CD14-positive monocyte (primary cell): ENCODE data around the gene NFE2L2. TPM values are rescaled to one million over a fixed set of nuclear protein-coding genes. Genes with fewer than 3 reads are reported as not detected.
A peak's percentile ranks its signal among the peaks of the same experiment; 100 is the strongest.
"Not testable (repeated sequence)": the region's sequence is repeated elsewhere in the genome, so short reads cannot be mapped to it uniquely, and the experiment has no call there.

Experiments
- DNase-seq, 3 donors: peaks; one replicate each; pipeline ENCODE4 v3.0.0-alpha.2; 2011 to 2022
- H2AFZ ChIP-seq: 2 replicates; pipeline ENCODE4 v1.6.0; 2012; ENCODE audit warnings: mild to moderate bottlenecking, low read depth, low read length, inconsistent platforms; ENCODE audit not compliant: insufficient read depth, poor library complexity, severe bottlenecking
- H3K27ac ChIP-seq, 2 donors: 1 replicate in 1 of 2; 2 replicates in 1 of 2; pipeline ENCODE4 v1.5.1; 2012 to 2013; ENCODE audit warnings: low read length in 2 of 2, control low read depth in 1 of 2, inconsistent platforms in 1 of 2, low read depth in 1 of 2, mild to moderate bottlenecking in 1 of 2
- H3K27me3 ChIP-seq, 2 donors: one replicate each; pipeline versions ENCODE4 v1.6.0 to v1.6.1; 2011 to 2013; ENCODE audit warnings: low read length in 2 of 2; ENCODE audit not compliant: control insufficient read depth in 2 of 2, insufficient read depth in 2 of 2
- H3K36me3 ChIP-seq, 2 donors: replicated peaks in 1 of 2; 1 replicate in 1 of 2; 2 replicates in 1 of 2; pipeline versions ENCODE4 v1.5.1 to v1.6.1; 2012 to 2013; ENCODE audit warnings: low read length in 2 of 2, control low read depth in 1 of 2, inconsistent platforms in 1 of 2, mild to moderate bottlenecking in 1 of 2; ENCODE audit not compliant: insufficient read depth in 2 of 2, control insufficient read depth in 1 of 2
- H3K4me1 ChIP-seq, 2 donors: 1 replicate in 1 of 2; 2 replicates in 1 of 2; pipeline versions ENCODE4 v1.5.1 to v1.6.1; 2012 to 2013; ENCODE audit warnings: low read length in 2 of 2, control low read depth in 1 of 2, inconsistent platforms in 1 of 2, mild to moderate bottlenecking in 1 of 2, moderate library complexity in 1 of 2; ENCODE audit not compliant: insufficient read depth in 2 of 2, control insufficient read depth in 1 of 2
- H3K4me2 ChIP-seq: replicated peaks from 2 replicates; pipeline ENCODE3; 2012; ENCODE audit warnings: low read length, moderate library complexity, mild to moderate bottlenecking; ENCODE audit not compliant: poor library complexity, severe bottlenecking; ENCODE audit errors: extremely low read depth
- H3K4me3 ChIP-seq, 3 experiments: fragments of 200-600 bp in 1 of 3; sonication (generic) in 1 of 3; replicated peaks in 1 of 3; 1 replicate in 2 of 3; 2 replicates in 1 of 3; pipeline ENCODE4 v1.5.1; 2011 to 2013; ENCODE audit warnings: low read length in 3 of 3, mild to moderate bottlenecking in 3 of 3, control low read depth in 2 of 3, low read depth in 2 of 3, inconsistent platforms in 1 of 3, moderate library complexity in 1 of 3
- H3K79me2 ChIP-seq: 2 replicates; pipeline ENCODE4 v1.6.0; 2012; ENCODE audit warnings: mild to moderate bottlenecking, control low read depth, inconsistent platforms, low read length, moderate library complexity; ENCODE audit not compliant: insufficient read depth
- H3K9ac ChIP-seq: 2 replicates; pipeline ENCODE4 v1.6.0; 2017; ENCODE audit warnings: low read length, mild to moderate bottlenecking; ENCODE audit not compliant: insufficient read depth, poor library complexity, severe bottlenecking
- H3K9me3 ChIP-seq, 2 donors: replicated peaks in 1 of 2; 1 replicate in 1 of 2; 2 replicates in 1 of 2; pipeline versions ENCODE4 v1.5.1 to v1.6.1; 2012 to 2013; ENCODE audit warnings: low read length in 2 of 2, control low read depth in 1 of 2; ENCODE audit not compliant: control insufficient read depth in 1 of 2, insufficient read depth in 1 of 2
- H4K20me1 ChIP-seq: 2 replicates; pipeline ENCODE4 v1.6.0; 2012; ENCODE audit warnings: mild to moderate bottlenecking, low read length, control low read depth, moderate library complexity; ENCODE audit not compliant: insufficient read depth
- H3K27ac Mint-ChIP-seq, 7 donors: one replicate each; pipeline ENCODE4 v1.8.0; 2020; ENCODE audit warnings: mild to moderate bottlenecking in 7 of 7, mixed read lengths in 7 of 7, moderate library complexity in 6 of 7, inconsistent platforms in 2 of 7
- H3K27me3 Mint-ChIP-seq, 3 donors: one replicate each; pipeline ENCODE4 v1.8.0; 2021 to 2022; ENCODE audit warnings: low read depth in 3 of 3, mild to moderate bottlenecking in 3 of 3, mixed read lengths in 3 of 3, moderate library complexity in 3 of 3, inconsistent platforms in 1 of 3
- H3K36me3 Mint-ChIP-seq, 2 donors: one replicate each; pipeline ENCODE4 v1.8.0; 2020; ENCODE audit warnings: mixed read lengths in 2 of 2, inconsistent platforms in 1 of 2, mild to moderate bottlenecking in 1 of 2
- H3K4me1 Mint-ChIP-seq: one replicate; pipeline ENCODE4 v1.8.0; 2020; ENCODE audit warnings: mild to moderate bottlenecking, mixed read lengths
- H3K4me3 Mint-ChIP-seq, 2 donors: one replicate each; pipeline ENCODE4 v1.8.0; 2020; ENCODE audit warnings: mild to moderate bottlenecking in 2 of 2, mixed read lengths in 2 of 2, moderate library complexity in 1 of 2
- H3K9me3 Mint-ChIP-seq, 7 donors: one replicate each; pipeline ENCODE4 v1.8.0; 2020 to 2022; ENCODE audit warnings: mixed read lengths in 7 of 7, mild to moderate bottlenecking in 6 of 7, moderate library complexity in 6 of 7, inconsistent platforms in 2 of 7
- WGBS: methylation state at CpG from one replicate; pipeline ENCODE4 v1.1.5; 2013; ENCODE audit warnings: missing lambda C conversion rate; ENCODE audit not compliant: insufficient coverage; 5-methylcytosine and 5-hydroxymethylcytosine counted together
- intact Hi-C, 2 donors: fragments of 100-400 bp; cut with micrococcal nuclease; formaldehyde crosslinking; loops; one replicate each; pipeline versions ENCODE4 v1.15.0 to v1.15.1; 2023
- polyA plus RNA-seq, 3 donors: library from polyadenylated mRNA; depleted of rRNA in 1 of 3; unstranded in 2 of 3; stranded (reverse) in 1 of 3; fragments of 300-500 nt in 2 of 3; fragments of >200 nt in 1 of 3; fragmentation: Illumina TruSeq in 2 of 3; gene quantifications; 1 replicate in 2 of 3; 2 replicates in 1 of 3; pipeline ENCODE4 v1.2.3, GENCODE V29; 2012 to 2021
- TF ChIP-seq, protein P1 (sequence below): fragments of 200-600 bp; IDR thresholded peaks from one replicate; pipeline ENCODE4 v1.8.0; 2022; ENCODE audit warnings: antibody characterized with exemption, mild to moderate bottlenecking

NFE2L2 gene
- polyA plus RNA-seq, 3 donors = 38.7 to 51.6 (median 46.6) TPM

DNA sequence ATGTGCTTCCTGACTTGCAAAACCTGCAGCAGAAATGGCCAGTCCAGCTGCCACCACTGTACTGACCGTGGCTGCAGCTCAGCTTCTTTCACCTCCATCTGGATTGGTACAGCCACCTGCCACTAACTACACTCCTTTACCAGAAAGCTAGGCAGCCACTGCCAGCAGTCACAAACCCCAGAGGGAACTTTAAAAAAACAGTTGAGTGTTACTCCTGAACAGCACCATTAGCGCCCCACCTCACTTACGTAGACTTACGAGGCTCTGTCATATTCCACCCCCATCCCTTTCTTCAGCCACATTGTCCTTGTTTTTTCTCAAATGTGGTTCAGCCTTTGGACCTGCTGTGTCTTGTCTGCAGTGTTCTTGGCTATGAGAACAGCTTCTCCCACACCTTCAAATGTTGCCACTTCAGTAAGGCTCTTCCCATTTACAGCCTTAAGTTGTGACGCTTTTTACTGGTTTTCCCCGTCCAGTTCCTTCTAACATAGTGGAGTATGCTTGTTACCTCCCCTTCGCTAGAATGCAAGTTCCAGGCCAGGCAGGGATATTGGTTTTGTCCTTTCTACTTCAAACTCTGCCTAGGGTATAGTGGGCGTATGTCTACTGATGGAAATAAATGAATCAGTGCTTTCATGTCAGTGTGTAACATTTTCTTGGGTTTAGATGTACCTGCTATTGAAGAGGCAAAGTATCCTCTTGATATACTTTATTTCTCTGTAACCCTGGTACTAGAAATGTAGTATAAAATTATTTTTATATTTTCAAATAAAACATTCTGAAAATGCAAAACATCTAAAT is 34.9 kb downstream of the NFE2L2 start:
- Histone ChIP-seq H3K27me3 (no peaks in the 10 kb centered on the region), H2AFZ (no peak overlapping the region), H3K4me2 (no peak overlapping the region), H3K79me2 (peaks cover 75% of the 10 kb centered on the region), H3K9me3 (no peaks in the 10 kb centered on the region), H4K20me1 (peaks cover 96% of the 10 kb centered on the region), H3K4me1 (peaks cover 13 to 16% of the 10 kb centered on the region in 2 donors), H3K27ac (peak overlapping the region in 1 of 2 donors; percentile 48), H3K4me3 (no peak overlapping the region), H3K36me3 (peaks cover 49 to 75% of the 10 kb centered on the region in 2 donors), H3K9ac (no peak overlapping the region)
- DNase-seq = no peak
- H3K4me3 Mint-ChIP-seq = no peak overlapping the region
- peak overlapping the region in 5 of 7 donors; percentile 26 to 76 (median 61) for H3K27ac Mint-ChIP-seq
- H3K9me3 Mint-ChIP-seq = no peaks in the 10 kb centered on the region
- H3K36me3 Mint-ChIP-seq = peaks cover 52 to 70% of the 10 kb centered on the region in 2 donors
- H3K4me1 Mint-ChIP-seq = peaks cover 17% of the 10 kb centered on the region
- intact Hi-C loops = loop anchor here (5.0 kb wide), 1 partner anchor 33 kb away; the partner anchor contains the start of gene NFE2L2 (in 2 of the 2)
- TF ChIP-seq, protein P1, sequence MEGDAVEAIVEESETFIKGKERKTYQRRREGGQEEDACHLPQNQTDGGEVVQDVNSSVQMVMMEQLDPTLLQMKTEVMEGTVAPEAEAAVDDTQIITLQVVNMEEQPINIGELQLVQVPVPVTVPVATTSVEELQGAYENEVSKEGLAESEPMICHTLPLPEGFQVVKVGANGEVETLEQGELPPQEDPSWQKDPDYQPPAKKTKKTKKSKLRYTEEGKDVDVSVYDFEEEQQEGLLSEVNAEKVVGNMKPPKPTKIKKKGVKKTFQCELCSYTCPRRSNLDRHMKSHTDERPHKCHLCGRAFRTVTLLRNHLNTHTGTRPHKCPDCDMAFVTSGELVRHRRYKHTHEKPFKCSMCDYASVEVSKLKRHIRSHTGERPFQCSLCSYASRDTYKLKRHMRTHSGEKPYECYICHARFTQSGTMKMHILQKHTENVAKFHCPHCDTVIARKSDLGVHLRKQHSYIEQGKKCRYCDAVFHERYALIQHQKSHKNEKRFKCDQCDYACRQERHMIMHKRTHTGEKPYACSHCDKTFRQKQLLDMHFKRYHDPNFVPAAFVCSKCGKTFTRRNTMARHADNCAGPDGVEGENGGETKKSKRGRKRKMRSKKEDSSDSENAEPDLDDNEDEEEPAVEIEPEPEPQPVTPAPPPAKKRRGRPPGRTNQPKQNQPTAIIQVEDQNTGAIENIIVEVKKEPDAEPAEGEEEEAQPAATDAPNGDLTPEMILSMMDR = no peak
- WGBS = 93% methylated on average over 6 of the region's 8 CpGs
- H3K27me3 Mint-ChIP-seq = no peaks in the 10 kb centered on the region

- Histone ChIP-seq H2AFZ (no peak overlapping the region), H3K27ac (no peak overlapping the region), H3K4me1 (peaks cover 13 to 16% of the 10 kb centered on the region in 2 donors), H4K20me1 (peaks cover 97% of the 10 kb centered on the region), H3K36me3 (peaks cover 36 to 68% of the 10 kb centered on the region in 2 donors), H3K9me3 (no peaks in the 10 kb centered on the region), H3K9ac (no peak overlapping the region), H3K4me2 (no peak overlapping the region), H3K79me2 (peaks cover 63% of the 10 kb centered on the region), H3K27me3 (no peaks in the 10 kb centered on the region), H3K4me3 (no peak overlapping the region)
- TF ChIP-seq, protein P1 = no peak
- no peaks in the 10 kb centered on the region for H3K27me3 Mint-ChIP-seq
- peaks cover 17% of the 10 kb centered on the region for H3K4me1 Mint-ChIP-seq
- no peaks in the 10 kb centered on the region for H3K9me3 Mint-ChIP-seq
- intact Hi-C loops = loop anchor here (5.0 kb wide), 1 partner anchor 36 kb away; the partner anchor contains the start of gene NFE2L2 (in 2 of the 2)
- DNase-seq = no peak
- no peak overlapping the region for H3K4me3 Mint-ChIP-seq
- WGBS = 100% methylated on average over 2 of the region's 2 CpGs
- peak overlapping the region in 3 of 7 donors; percentile 16 to 33 (median 24) for H3K27ac Mint-ChIP-seq
- peaks cover 43 to 65% of the 10 kb centered on the region in 2 donors for H3K36me3 Mint-ChIP-seq
Measured at GRCh38 chr2:177225965-177226360, 38.6 kb downstream of the NFE2L2 start.

DNA sequence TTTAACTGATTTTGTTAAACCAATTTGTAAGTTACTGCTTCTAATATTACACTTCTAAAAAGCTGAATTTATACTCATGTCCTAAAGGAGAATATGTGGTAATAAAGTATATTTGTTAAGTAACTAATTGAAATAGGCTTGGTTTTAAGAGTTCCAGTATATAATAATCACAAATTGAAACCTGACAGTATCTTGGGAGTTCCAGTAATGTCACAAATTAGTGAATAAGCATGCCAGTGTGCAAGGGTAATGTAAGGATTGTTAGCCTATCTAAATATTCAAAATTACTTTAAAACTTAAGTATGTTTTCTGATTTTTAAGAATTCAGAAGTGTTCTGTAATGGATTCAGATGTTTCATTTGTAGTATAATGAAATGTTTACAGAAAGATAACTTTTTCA is 41.1 kb downstream of the NFE2L2 start:
- Histone ChIP-seq H4K20me1 (peaks cover 98% of the 10 kb centered on the region), H3K4me1 (peaks cover 13 to 16% of the 10 kb centered on the region in 2 donors), H3K79me2 (peaks cover 65% of the 10 kb centered on the region), H3K36me3 (peaks cover 41 to 66% of the 10 kb centered on the region in 2 donors)
- H3K27me3 Mint-ChIP-seq, H3K27me3 ChIP-seq, DNase-seq, H3K9me3 Mint-ChIP-seq, H2AFZ ChIP-seq, H3K4me3 Mint-ChIP-seq, H3K9ac ChIP-seq, H3K4me3 ChIP-seq, H3K4me2 ChIP-seq, H3K9me3 ChIP-seq, H3K27ac Mint-ChIP-seq, H3K27ac ChIP-seq, intact Hi-C loops: not testable (repeated sequence)
- Mint-ChIP-seq H3K4me1 (peaks cover 17% of the 10 kb centered on the region), H3K36me3 (peaks cover 49 to 71% of the 10 kb centered on the region in 2 donors)
